Measurements from ENCODE around the gene STK24.
A peak's percentile ranks its signal among the peaks of the same experiment; 100 is the strongest.

STK24 gene

GRCh38 chr13:98556968-98557631 is 19.8 kb downstream of the STK24 start:
- peaks cover 39 to 67% of the 10 kb centered on the region in 2 donors for H3K36me3 Mint-ChIP-seq
- peaks cover 5% of the 10 kb centered on the region in 2 donors for H3K9me3 Mint-ChIP-seq
- H3K27me3 Mint-ChIP-seq: no peaks in the 10 kb centered on the region
- H3K27ac Mint-ChIP-seq: peak overlapping the region; percentile 26
- ATAC-seq (replicated peaks) (peak; percentile 39 to 76), DNase-seq (no peak)
- H3K4me1 Mint-ChIP-seq: peaks cover 67 to 90% of the 10 kb centered on the region in 2 donors
- peak overlapping the region in 1 of 2 donors; percentile 14 for H3K4me3 Mint-ChIP-seq

- H3K4me3 Mint-ChIP-seq: no peak overlapping the region
Measured at GRCh38 chr13:98556142-98556816, 20.6 kb downstream of the STK24 start.

GRCh38 chr13:98549728-98550317 is 27.1 kb downstream of the STK24 start:
- ATAC-seq (replicated peaks) (peak; percentile 88 to 92), DNase-seq (no peak)
- no peaks in the 10 kb centered on the region for H3K27me3 Mint-ChIP-seq
- peaks cover 59 to 97% of the 10 kb centered on the region in 2 donors for H3K4me1 Mint-ChIP-seq
- peaks cover 3 to 6% of the 10 kb centered on the region in 2 donors for H3K9me3 Mint-ChIP-seq
- peak overlapping the region; percentile 88 for H3K27ac Mint-ChIP-seq
- H3K36me3 Mint-ChIP-seq: peaks cover 43 to 67% of the 10 kb centered on the region in 2 donors
- H3K4me3 Mint-ChIP-seq: peak overlapping the region; percentile 36 to 38

More at GRCh38 chr13:98556142-98556816, 20.6 kb downstream of the STK24 start:
- Mint-ChIP-seq H3K4me1 (peaks cover 70 to 90% of the 10 kb centered on the region in 2 donors), H3K36me3 (peaks cover 45 to 68% of the 10 kb centered on the region in 2 donors), H3K27me3 (no peaks in the 10 kb centered on the region), H3K9me3 (peaks cover 5 to 8% of the 10 kb centered on the region in 2 donors), H3K27ac (peak overlapping the region; percentile 26)
- DNase-seq: no peak
- ATAC-seq (replicated peaks): no peak

- Mint-ChIP-seq H3K4me3 (peak overlapping the region in 1 of 2 donors; percentile 36), H3K9me3 (peaks cover 3 to 6% of the 10 kb centered on the region in 2 donors), H3K4me1 (peaks cover 62 to 97% of the 10 kb centered on the region in 2 donors), H3K36me3 (peaks cover 43 to 66% of the 10 kb centered on the region in 2 donors), H3K27ac (peak overlapping the region; percentile 88), H3K27me3 (no peaks in the 10 kb centered on the region)
- no peak for DNase-seq
- ATAC-seq (replicated peaks): peak; percentile 34 to 38
Measured at GRCh38 chr13:98549006-98549727, 27.7 kb downstream of the STK24 start.

- Mint-ChIP-seq H3K4me3 (no peak overlapping the region), H3K36me3 (peaks cover 37 to 59% of the 10 kb centered on the region in 2 donors), H3K27me3 (no peaks in the 10 kb centered on the region), H3K4me1 (peaks cover 62 to 97% of the 10 kb centered on the region in 2 donors), H3K9me3 (peaks cover 3 to 6% of the 10 kb centered on the region in 2 donors), H3K27ac (peak overlapping the region; percentile 65)
- DNase-seq (no peak), ATAC-seq (replicated peaks) (no peak)
Measured at GRCh38 chr13:98548230-98548629, 28.7 kb downstream of the STK24 start.

GRCh38 chr13:98547455-98547854 is 29.5 kb downstream of the STK24 start:
- Mint-ChIP-seq H3K4me3 (no peak overlapping the region), H3K27ac (peak overlapping the region; percentile 16), H3K9me3 (peaks cover 3 to 6% of the 10 kb centered on the region in 2 donors), H3K27me3 (no peaks in the 10 kb centered on the region), H3K36me3 (peaks cover 33 to 55% of the 10 kb centered on the region in 2 donors), H3K4me1 (peaks cover 66 to 99% of the 10 kb centered on the region in 2 donors)
- DNase-seq (no peak), ATAC-seq (replicated peaks) (no peak)

GRCh38 chr13:98546402-98546801 is 30.5 kb downstream of the STK24 start:
- Mint-ChIP-seq H3K4me3 (no peak overlapping the region), H3K36me3 (peaks cover 24 to 46% of the 10 kb centered on the region in 2 donors), H3K27ac (peak overlapping the region; percentile 75), H3K27me3 (no peaks in the 10 kb centered on the region), H3K4me1 (peaks cover 67 to 99% of the 10 kb centered on the region in 2 donors), H3K9me3 (peaks cover 1 to 6% of the 10 kb centered on the region in 2 donors)
- ATAC-seq (replicated peaks) (no peak), DNase-seq (no peak)

- Mint-ChIP-seq H3K36me3 (peaks cover 10 to 35% of the 10 kb centered on the region in 2 donors), H3K4me1 (peaks cover 60 to 99% of the 10 kb centered on the region in 2 donors), H3K9me3 (no peaks in the 10 kb centered on the region), H3K4me3 (peak overlapping the region; percentile 76 to 78), H3K27ac (no peak overlapping the region), H3K27me3 (no peaks in the 10 kb centered on the region)
- no peak for ATAC-seq (replicated peaks)
- no peak for DNase-seq
Measured at GRCh38 chr13:98544104-98544710, 32.7 kb downstream of the STK24 start.

- H3K4me1 Mint-ChIP-seq: peaks cover 62 to 99% of the 10 kb centered on the region in 2 donors
- H3K36me3 Mint-ChIP-seq: peaks cover 10 to 37% of the 10 kb centered on the region in 2 donors
- DNase-seq (no peak), ATAC-seq (replicated peaks) (peak; percentile 53 to 57)
- no peaks in the 10 kb centered on the region for H3K27me3 Mint-ChIP-seq
- H3K27ac Mint-ChIP-seq: peak overlapping the region; percentile 89
- no peaks in the 10 kb centered on the region for H3K9me3 Mint-ChIP-seq
- H3K4me3 Mint-ChIP-seq: peak overlapping the region; percentile 76 to 78
Measured at GRCh38 chr13:98543378-98544103, 33.4 kb downstream of the STK24 start.

- Mint-ChIP-seq H3K27me3 (no peaks in the 10 kb centered on the region), H3K27ac (peak overlapping the region; percentile 89), H3K9me3 (no peaks in the 10 kb centered on the region), H3K4me3 (peak overlapping the region; percentile 76 to 78), H3K36me3 (peaks cover 9 to 36% of the 10 kb centered on the region in 2 donors), H3K4me1 (peaks cover 58 to 99% of the 10 kb centered on the region in 2 donors)
- ATAC-seq (replicated peaks) (peak; percentile 80 to 85), DNase-seq (no peak)
Measured at GRCh38 chr13:98542568-98543377, 34.1 kb downstream of the STK24 start.

GRCh38 chr13:98541701-98542203 is 35.2 kb downstream of the STK24 start:
- Mint-ChIP-seq H3K4me1 (peaks cover 61 to 100% of the 10 kb centered on the region in 2 donors), H3K9me3 (no peaks in the 10 kb centered on the region), H3K27me3 (no peaks in the 10 kb centered on the region), H3K36me3 (peaks cover 14 to 37% of the 10 kb centered on the region in 2 donors), H3K27ac (no peak overlapping the region), H3K4me3 (no peak overlapping the region)
- DNase-seq (no peak), ATAC-seq (replicated peaks) (peak; percentile 49 to 55)

GRCh38 chr13:98541191-98541590 is 35.7 kb downstream of the STK24 start:
- Mint-ChIP-seq H3K36me3 (peaks cover 19 to 36% of the 10 kb centered on the region in 2 donors), H3K27me3 (no peaks in the 10 kb centered on the region), H3K27ac (peak overlapping the region; percentile 14), H3K4me3 (peak overlapping the region in 1 of 2 donors; percentile 19), H3K4me1 (peaks cover 61 to 100% of the 10 kb centered on the region in 2 donors), H3K9me3 (no peaks in the 10 kb centered on the region)
- ATAC-seq (replicated peaks) (no peak), DNase-seq (no peak)
